ENCODE results near the gene NKX6-2.
"Not testable (repeated sequence)": the region's sequence is repeated elsewhere in the genome, so short reads cannot be mapped to it uniquely, and the experiment has no call there.

The NKX6-2 gene

DNA sequence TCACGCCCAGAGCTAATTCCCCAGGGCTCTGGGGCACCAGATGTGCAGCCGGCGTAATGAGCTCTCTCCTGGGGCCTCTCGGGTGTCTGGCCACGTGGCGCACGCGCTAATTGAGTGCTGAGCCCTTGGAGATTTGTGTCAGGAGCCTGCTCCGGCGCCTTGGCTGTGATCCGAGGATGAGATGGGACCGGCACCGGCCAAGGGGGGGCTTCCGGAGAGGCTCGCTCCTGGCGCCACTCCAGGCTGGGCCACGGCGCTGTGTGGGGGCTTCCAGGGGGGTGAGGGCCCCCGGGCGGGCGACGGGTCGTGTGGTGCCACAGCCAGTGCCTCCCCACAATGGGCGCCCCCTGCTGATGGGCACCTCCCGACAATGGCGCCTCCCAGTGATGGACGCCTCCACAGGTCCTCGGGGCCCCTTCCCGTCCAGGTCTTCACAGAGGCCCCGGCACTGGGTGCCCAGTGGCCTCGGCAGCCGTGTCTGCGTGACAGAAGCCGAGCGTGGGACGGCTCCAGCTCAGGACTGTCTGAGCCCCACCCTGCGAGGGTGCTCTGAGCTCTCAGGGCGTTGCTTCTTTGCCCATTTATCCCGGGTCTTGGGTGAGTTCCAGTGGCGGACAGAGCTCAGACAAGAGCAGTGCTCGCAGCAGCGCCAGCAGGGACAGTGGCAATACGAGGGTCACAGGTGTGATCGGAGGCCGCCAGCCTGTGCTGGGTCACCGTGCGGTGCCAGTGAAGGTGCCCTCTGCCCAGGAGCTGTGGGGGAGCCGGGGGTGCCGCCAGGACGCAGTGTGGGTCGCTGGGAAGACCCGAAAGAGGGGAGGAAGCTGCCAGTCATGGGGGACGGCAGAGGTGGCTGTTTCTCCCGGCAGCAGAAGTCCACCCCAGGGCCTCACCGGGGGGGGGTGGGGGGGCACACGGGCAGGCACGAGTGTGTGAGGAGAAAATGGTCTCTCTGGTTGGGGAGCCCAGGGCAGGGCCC, 8.2 kb upstream of the NKX6-2 start:
- no peak for DNase-seq

DNA sequence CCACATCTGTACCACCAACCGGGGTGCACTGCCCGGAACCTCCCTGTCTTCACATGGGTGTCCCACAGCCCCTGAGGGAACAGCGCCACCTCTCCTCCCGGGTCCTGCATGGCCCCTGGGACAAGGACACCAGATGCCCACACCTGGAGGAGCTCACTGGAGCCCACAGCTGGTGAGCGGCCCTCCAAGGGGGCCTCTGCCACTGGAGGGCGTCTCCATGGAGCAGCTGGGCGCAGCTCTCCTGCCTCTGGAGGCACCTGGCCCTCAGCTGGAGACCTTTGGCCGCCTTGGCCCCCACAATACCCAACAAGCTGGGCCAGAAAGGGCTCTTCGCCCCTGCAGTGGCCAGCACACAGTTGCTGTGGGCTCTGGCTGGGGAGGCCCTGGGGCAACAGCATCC, 7.3 kb upstream of the NKX6-2 start:
- no peak for DNase-seq

DNA sequence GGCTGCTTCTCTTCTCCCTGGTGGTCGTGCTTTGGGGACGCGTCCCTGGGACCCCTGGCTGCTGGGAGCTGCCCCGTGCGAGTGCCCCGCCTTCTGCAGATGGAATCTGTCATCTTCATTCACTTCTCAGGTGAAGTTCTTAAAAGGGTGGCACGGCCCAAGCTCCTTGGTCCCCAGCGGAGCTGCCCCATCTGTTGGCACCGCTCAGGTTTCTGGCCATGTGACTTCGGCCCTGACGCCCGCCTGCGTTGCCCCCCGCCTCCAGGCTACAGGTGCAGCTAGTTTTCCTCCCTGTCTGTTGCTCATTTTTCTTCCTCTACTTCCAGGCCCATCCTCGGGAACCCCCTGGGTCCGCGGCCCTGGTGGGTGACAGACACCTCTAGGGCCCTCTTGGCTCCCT, 6.8 kb upstream of the NKX6-2 start:
- no peak for DNase-seq

DNA sequence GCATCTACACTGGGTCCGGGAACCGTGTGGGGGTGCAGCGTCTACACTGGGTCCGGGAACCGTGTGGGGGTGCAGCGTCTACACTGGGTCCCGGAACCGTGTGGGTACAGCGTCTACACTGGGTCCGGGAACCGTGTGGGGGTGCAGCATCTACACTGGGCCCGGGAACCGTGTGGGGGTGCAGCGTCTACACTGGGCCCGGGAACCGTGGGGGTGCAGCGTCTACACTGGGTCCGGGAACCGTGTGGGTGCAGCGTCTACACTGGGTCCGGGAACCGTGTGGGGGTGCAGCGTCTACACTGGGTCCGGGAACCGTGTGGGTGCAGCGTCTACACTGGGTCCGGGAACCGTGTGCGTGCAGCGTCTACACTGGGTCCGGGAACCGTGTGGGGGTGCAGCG, 6.2 kb upstream of the NKX6-2 start:
- not testable (repeated sequence) for DNase-seq

DNA sequence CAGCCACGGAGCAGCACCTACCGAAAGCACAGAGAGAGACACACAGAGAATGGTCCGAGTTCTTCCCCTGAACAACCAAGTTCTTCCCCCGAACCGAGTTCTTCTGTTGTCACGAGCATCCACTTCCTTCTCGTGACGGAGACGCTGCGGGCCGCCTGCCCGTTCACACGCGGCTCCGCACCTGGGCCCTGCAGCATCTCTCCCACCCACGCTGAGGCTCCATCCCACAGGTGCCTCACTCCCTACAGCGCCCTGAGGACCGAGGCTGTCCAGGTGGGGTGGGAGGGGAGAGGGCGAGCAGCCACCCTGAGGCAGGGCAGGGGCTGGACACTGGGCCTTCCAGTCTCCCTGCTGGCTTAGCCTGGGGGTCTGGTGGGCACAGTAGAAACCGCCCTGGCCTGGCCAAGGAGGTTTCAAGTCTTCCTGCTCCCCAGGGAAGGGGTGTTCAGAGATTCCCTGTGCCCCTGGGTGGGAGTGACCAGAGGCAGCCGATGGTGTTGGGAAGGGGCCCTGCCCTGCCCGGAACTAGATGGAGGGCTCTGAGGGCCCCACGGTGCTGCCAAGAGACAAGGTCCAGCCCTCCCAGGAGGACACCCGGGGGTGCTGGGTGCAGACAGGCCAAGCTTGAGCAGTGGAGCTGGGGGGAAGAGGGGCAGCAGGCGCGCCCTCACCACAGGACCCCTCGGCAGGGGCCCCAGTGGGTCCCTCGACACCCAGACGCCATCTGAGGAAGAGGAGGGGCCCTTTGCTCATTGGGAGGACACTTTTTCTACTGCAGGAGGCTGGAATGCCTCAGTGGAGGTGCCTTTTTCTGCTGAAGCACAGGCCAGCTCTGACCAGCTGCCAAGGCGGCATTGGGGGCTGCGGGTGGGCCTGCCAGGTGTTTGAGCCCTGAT, 5.2 kb upstream of the NKX6-2 start:
- DNase-seq = no peak

DNA sequence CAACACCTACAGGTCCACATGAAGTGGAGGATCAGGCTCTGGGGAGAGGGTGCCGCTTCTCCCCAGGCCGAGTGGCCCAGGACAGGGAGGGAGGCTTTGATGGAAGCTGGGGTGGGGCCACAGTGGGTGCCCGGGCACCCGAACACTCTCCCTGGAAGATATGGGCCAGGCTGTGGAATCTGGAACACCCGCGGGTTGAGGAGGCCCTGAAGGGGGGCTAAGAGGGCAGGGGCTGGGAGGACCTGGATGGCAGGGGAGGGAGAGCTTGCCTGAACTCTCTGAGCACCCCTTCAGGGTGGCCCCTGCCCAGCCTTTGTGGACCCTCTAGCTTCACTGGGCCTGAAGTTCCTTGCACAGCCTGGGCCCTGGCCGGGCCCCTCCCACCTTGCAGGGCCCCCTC, 4.5 kb upstream of the NKX6-2 start:
- no peak for DNase-seq

DNA sequence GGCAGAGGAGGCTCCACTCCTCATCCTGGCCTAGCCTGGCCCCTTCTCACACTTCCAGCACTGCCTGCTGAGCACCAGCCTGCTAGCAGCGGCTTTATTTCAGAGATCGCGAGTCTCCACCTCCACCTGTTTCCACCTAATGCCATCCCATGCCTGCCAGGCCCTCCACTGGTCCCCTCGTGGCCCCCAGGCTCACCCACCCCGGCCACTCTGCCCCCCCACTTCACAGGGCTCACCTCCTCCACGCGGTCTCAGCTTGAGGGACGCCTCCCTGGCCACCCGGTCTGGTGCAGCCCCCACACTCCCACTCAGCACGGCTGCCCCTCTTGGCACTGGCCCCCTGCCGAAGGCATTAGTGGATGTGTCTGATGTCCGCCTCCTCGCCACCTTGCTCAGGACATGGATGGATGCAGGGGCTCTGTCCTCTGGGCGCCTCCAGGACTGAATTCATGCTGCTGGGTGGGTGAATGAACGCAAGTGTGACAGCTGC, 3.8 kb upstream of the NKX6-2 start:
- no peak for DNase-seq

DNA sequence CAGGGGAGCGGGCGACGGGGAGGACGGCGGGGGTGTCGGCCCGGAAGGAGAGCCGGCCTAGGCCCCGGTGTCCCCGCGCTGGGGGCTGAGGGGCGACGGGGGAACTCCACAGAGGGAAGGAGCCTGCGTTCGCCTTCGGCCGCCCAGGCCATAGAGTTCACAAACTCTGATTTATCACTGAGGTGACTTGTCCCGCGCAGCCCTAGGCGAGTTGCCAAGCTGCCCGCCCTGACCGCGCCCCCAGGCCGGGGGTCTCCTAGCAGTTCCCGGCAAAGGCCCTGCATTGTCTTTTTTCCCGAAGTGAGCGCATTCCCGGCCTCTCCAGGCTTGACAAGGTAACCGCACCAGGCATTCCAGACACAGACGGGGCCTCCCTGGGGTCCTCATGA, 2.9 kb upstream of the NKX6-2 start:
- no peak for DNase-seq

DNA sequence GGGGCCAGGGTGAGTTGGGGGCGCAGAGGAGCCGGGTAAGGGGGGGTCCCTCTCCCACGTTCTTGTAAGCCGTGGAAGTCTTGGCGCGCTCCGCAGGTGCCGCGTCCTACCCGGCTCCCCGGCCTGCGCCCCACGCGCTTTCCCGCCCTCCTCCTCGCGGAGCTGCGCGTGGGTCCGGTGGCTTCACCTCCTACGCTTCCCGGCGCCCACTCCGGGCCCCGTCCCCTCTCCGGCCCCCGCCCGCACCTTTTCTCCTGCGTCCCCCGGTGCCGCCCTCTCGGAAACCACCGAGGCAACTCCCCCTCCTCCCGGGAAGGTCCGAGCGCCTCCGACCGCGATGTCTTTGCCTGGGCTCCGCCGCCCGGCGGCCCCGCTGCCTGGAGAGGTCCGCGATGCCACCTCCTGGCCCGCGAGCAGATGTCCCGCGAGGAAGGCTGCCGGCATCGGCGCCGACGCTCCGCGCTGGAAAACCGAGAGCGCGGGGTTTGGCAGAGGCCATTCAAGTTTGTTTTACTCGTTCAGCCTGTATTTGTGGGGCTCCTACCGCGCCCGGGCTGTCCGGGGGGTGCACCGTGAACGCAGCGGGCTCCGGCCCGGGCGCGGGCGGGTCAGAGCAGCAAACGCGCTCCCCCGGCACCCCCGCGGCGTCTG, 2.4 kb upstream of the NKX6-2 start:
- DNase-seq = no peak

DNA sequence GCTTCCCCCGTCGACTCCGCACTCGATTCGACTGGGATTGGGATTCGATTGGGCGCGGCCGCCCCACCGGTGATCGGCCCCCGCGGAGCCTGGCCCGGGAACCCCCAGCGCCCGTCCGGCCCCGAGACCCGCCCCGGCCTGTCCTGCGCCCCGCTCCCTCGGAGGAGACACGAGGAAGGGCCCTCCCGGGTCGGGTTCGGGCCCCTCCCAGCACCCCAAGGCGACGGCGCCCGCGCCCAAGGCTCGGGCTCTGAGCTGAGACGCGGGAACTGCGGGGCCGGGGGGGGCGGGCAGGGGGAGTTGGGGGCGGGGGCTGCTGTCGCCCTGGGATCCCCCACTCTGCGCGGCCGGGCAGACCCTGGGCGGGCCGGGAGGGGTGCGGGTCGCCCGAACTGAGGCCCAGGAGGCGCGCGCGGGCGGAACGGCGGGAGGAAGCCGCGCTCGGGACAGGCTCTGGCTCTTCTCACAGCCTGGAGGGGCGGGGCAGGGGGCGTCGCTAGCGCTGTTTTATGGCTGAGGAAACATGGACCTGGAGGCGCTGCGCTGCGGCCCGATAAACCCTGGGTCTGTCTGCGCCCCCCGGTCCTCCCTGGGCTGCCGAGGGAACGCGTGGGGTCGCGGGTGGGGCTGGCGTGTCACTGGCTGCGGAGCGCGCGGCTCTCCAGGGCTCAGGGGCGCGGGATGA, 1.7 kb upstream of the NKX6-2 start:
- no peak for DNase-seq

DNA sequence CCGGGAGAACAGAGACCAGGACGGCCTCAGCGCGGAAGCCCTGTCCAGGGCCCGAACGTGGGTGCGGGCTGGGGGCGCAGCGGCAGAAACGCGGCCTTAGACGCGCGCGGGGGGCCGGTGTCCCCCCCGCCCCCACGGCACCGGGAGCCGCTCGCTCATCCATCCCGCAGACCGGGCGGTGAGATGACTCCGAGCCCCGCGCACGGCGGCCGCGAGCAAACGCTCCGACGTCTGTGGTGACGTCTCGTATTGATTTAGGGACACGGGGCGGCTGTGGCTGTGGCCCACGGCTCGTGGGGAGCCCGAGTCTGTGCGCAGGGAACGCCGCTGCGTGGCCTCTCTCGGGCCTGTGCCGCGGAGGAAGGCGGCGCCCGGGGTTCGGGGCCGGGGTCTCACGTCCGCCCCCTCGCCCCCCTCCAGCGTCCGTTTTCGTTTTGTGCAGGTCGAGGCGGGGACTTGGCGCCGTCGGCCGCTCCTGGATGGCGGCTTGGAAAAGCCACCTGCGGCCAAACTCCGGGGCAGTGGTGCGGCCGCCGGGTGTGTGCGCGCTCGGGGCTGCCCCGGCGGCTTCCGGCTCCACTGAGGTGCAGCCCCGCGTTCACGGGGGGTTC, 1.0 kb upstream of the NKX6-2 start:
- no peak for DNase-seq

DNA sequence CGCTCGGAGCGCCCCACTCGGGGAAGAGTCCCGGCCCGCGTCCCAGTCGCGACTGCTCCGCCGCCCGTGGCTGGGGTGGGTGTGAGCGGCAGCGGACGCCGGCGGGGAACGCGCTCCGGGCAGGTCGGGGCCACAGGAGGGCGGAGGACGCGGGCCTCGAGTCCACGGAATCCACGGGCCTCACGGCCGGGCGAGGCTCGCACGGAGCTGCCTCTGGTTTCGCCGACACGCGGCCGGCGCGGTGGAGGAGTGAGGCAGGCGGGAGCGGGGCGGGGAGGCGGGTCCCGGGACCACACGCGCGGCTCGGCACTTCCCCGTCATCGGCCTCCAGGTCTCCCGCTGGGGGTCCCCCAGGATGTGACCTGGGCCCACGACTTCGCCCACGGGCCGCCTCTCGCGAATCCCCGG, 533 bp upstream of the NKX6-2 start:
- no peak for DNase-seq

DNA sequence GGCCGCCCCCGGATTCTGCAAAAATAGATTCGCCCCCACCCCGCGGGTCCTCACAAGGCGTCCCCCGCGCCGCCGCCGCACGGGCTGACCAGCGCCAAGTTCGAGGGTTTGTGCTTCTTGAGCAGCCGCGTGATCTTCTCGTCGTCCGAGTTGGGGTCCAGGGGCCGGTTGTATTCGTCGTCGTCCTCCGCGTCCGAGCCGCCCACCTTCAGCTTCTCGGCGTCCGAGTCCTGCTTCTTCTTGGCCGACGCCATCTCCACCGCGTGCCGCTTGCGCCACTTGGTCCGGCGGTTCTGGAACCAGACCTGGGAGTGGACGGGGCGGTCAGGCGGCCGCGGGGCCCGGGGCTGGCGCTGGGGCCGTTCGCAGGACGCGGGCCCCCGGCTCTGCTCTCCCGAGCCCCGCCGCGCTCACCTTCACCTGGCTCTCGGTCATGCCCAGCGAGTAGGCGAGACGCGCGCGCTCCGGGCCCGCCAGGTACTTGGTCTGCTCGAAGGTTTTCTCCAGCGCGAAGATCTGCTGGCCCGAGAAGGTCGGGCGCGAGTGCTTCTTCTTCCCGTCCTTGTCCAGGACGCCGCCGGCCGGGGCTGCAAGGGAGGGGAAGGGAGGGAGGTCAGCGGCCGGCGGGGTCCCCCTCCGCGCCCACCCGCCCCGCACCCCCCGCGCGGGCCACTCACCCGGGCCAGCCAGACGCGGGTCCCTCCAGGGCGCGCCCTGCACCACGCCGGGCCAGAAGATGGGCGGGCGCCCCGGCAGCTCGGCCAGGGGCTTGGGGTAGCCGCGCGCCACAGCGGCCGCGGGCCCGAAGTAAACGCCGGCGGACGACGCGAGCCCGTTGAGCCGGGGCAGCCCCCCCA, 853 bp downstream of the NKX6-2 start:
- DNase-seq = no peak

DNA sequence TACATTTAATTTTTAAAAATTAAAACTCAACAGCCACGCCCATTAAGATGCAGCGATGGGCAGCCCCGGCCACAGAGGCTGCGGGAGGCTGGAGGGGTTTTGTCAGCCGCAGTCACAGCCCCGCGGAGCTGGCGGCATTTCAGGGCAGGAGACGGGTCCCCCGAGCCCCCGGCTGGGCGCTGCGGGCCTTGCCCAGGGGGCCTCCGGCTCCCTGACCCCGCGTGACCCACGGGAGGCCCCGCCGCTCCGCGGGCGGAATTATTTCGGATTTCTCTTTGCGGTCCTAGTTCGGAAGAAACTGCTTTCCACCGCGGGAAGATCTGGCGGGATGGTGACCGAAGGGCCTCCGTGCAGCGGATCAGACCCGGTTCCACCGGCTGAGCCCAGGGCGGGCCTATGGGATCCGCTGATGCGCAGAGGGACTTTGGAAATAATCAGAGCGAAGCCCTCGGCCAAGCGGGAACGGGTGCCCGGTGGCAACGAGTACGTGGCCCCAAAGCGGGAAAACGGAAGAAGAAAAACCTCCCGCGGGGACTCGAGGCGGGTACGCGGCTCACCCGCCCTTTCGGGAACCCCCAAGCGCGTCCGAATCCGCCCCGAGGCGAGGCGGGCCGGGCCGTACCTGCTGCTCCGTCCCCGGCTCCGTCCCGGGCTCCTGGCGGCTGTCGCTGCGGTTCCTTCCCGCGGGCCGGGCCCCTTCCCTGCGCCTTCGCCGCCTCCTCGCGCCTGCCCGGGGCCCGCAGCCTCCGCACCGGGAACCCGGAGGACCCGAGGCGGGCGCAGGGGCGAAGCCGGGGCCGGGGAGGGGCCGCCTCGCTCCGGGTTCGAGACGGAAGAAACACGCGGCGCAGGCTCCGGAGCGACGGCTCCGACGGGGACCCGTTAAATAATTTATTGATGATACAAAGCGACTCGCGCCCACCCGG, 1.7 kb downstream of the NKX6-2 start:
- DNase-seq = no peak

DNA sequence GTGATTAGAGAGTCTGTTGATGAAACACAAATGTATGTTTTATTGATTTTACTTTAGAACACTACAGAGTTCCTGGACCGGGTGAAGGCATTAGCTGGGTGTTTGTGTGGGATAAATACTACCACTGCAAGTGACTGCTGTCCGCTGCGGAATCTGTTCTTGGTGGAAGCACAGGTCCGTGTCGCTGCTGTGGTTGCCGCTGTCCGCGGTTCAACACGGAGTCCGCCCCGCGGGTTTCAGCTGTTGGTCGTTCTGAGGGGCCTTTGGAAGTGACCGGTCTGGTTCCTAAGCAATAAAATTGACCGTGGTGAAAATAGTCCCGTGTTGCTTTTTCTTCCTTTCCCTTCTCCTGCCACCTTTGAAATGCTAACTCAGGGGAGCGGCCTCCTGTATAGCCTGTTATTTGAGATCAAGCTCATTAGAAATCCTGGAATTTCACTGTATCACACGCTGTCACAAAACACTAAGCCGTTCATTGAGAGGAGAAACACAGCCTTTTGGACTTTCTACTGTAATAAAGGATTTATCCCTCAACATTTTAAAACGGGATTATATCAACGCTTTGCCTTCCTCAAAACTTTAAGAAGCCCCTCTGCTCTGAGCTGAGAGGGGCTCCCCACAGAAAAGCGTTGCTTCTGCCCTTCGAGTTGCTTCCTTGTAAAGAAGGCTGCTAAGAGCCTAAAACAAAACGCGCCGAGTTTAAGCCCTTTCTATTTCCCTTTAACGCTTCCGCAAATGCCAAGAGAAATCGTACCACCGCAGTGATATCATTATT, 2.6 kb downstream of the NKX6-2 start:
- no peak for DNase-seq

DNA sequence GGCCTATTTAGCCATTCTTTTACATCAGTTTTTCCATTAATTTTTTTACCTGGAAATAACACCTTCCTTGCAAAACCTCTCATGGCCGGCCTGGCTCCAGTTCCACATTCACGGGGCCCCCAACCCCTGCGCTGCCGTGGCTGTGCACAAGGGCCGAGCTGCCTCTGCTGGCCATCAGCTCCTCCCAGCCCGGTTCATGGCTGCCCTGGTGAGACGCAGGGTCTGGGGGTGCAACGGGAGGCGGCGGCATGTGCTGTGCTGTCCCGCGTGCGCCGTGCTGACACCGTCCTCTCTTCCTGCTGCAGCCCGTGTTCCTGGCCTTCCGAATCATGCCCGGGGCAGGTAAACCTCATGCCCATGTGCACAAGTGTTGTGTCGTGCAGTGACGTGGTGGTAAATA, 4.4 kb downstream of the NKX6-2 start:
- no peak for DNase-seq

DNA sequence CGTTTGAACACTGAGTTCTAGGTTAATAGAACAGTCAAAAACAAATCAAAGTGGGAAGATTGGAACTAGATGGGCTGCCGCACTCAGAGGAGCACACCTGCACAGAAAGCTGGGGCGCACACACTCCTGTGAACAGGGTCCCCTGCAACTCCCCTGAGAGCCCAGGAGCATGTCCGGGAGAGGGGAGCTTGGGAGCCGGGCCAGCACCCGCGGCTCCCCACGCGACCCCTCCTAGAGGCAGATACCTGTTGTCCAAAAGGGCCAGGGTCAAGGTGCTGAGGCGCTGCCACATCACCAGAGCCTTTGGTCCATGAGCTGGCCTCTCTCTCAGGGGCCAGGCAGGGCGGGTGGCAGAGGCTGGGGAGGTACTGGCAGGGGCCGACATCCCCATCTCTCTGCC, 5.6 kb downstream of the NKX6-2 start:
- DNase-seq = no peak

DNA sequence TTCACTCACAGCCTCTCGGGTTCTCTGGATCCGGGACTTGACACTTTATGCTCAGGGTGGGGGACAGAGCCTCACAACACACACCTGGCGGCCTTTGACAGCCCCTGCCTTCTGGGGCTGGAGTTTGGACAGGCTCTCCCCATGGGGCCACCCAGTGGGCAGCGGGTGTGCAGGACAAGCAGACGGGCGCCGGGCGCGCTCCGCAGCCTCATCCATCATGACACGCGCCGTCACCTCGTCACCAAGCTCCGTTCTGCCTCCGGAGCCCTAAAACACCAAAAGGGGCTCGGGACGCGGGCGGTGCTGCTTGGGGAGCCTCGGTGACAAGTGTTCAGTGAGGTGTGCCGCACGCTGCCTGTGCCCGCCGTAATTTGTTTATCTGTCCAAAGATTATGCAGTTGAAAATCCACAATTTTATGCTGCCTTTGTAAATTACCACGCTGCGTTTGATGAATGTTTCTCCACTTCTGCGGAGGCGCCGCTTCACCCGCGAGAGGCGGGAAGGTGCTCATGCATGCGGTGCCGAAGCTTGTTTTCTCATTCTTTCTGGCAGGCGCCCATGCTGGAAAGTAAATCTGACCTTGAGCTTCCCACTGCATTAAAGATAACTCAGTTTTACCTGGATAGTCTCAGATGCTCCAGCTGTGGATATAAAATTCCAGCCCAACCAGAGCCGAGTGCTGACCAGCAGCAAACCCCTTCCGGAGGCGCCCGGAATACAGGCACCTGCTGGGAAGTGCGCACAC, 6.2 kb downstream of the NKX6-2 start:
- no peak for DNase-seq

Measured in NCI-H446 treated with DMSO at 0.1 percent for 48 hours (cell line).